Neural progenitor cell (in vitro differentiated cells): ENCODE measurements around the gene EDC3.
A peak's percentile ranks its signal among the peaks of the same experiment; 100 is the strongest.

Experiments used
- CTCF ChIP-seq: fragments of 200-600 bp; sonication (generic); IDR thresholded peaks from 2 replicates; pipeline ENCODE4 v1.5.1; 2017; ENCODE audit warnings: antibody characterized with exemption, mild to moderate bottlenecking
- EZH2 ChIP-seq: fragments of 200-600 bp; sonication (generic); IDR thresholded peaks from 2 replicates; pipeline ENCODE4 v1.6.1; 2017; ENCODE audit warnings: antibody characterized with exemption, mild to moderate bottlenecking, moderate library complexity

- no peak for TF ChIP-seq CTCF
- TF ChIP-seq EZH2 = peak; percentile 45
Measured at GRCh38 chr15:74723754-74724334, 28.0 kb upstream of the EDC3 start.
